22Rv1 (cell line): ENCODE data around the gene MCFD2.

ENCODE experiments used
- H3K27ac ChIP-seq: fragments of 450-650 bp; 2 replicates; pipeline ENCODE4 v1.5.1; 2017
- ZFX ChIP-seq: fragments of 450-650 bp; IDR thresholded peaks from 2 replicates; pipeline ENCODE4 v1.6.1; 2017; ENCODE audit warnings: antibody characterized with exemption, borderline replicate concordance
- TF ChIP-seq, protein P1 (sequence below): fragments of 450-650 bp; IDR thresholded peaks from 2 replicates; pipeline ENCODE4 v1.5.1; 2017; ENCODE audit warnings: mild to moderate bottlenecking

The MCFD2 gene

DNA sequence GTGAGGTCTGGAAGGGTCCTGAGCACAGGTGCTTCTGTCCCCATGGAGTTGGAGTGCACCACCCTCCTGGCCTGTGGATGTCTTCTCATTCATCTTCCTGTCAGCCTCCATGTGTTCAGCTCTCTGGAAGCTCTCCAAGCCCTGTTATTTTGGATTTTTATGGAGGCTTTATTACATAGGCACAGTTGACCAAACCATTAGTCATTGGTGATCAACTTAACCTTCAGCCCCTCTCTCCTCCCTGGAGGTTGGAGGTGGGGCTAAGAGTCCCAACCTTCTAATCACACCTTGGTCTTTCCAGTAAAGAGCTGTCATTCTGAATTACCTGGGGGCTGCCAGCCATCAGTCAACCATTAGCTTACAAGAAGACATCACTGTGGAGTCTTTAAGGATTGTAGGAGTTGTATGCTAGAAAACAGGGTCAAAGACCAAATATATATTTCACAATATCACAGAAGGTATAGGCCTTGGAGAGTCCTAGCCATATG lies 7.5 kb upstream of the MCFD2 start:
- H3K27ac ChIP-seq = no peak overlapping the region
- TF ChIP-seq, protein P1, sequence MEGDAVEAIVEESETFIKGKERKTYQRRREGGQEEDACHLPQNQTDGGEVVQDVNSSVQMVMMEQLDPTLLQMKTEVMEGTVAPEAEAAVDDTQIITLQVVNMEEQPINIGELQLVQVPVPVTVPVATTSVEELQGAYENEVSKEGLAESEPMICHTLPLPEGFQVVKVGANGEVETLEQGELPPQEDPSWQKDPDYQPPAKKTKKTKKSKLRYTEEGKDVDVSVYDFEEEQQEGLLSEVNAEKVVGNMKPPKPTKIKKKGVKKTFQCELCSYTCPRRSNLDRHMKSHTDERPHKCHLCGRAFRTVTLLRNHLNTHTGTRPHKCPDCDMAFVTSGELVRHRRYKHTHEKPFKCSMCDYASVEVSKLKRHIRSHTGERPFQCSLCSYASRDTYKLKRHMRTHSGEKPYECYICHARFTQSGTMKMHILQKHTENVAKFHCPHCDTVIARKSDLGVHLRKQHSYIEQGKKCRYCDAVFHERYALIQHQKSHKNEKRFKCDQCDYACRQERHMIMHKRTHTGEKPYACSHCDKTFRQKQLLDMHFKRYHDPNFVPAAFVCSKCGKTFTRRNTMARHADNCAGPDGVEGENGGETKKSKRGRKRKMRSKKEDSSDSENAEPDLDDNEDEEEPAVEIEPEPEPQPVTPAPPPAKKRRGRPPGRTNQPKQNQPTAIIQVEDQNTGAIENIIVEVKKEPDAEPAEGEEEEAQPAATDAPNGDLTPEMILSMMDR = no peak
- no peak for TF ChIP-seq ZFX

DNA sequence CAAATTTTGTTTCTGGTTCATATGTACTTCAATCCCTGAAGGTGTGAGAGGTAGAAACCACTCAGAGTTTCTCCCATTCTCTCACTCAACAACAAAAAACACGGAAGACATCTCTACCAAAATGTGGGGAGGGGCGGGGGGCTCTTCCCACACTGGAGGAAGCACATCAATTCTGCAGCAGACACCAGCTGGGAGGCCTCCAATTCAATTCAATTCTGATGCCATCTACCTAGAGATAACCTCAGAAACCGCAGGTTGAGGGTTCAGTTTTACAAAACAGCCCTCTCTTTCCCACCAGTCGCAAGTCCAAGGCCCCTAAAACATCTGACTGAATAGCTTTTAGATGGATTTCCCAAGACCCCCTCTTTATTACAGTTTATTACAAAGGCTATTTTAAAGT lies 7.0 kb upstream of the MCFD2 start:
- no peak for TF ChIP-seq ZFX
- TF ChIP-seq, protein P1 = no peak
- no peak overlapping the region for H3K27ac ChIP-seq

DNA sequence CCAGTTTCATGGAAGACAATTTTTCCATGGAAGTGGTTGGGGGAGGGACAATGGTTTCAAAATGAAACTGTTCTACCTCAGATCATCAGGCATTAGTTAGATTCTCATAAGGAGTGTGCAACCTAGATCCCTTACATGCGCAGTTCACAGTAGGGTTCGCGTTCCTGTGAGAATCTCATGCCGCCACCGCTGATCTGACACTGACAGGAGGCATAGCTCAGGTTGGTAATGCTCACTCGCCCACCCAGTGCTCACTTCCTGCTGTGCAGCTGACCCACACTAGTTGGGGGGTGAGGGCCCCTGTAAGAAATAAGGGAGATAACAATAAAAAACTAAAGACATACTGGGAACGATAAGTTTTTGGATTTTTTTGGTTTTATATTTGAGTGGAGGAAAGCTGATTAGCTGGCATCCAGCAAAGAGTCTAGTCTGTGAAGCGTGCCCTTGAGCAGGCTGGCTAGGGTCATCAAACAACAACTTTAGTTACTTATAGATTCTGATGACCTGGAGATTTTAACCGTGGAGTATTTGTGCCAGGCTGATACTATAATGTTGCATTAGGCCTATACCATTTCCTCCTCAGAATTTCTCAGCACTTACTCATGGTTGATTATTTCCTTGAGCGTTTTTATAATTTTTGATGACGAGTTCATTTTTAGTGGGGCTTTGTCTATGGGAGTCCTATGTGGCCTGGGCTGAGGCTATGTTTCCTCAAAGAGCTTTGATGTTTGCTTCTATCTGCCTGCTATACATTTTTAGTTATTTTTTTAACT lies 6.3 kb upstream of the MCFD2 start:
- H3K27ac ChIP-seq = no peak overlapping the region
- TF ChIP-seq, protein P1 = no peak
- TF ChIP-seq ZFX = no peak

DNA sequence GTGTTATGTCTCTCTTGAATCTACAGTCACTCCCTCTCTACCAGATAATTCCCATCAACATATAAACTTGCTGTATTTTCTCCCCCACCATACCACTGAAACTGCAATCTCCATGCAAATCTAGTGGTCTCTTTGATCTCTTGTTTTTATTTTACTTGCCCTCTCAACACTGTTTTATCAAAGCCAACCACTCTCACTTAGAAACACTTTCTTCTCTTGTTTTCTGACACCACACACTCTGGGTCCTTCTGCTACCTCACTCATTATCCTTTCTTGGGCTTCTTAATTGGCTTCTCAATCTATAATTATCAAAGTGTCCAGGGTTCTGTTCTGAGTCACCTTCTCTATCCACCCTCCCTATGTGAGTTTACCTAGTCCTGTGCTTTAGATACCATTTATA lies 2.0 kb upstream of the MCFD2 start:
- H3K27ac ChIP-seq = no peak overlapping the region
- no peak for TF ChIP-seq ZFX
- TF ChIP-seq, protein P1 = no peak

DNA sequence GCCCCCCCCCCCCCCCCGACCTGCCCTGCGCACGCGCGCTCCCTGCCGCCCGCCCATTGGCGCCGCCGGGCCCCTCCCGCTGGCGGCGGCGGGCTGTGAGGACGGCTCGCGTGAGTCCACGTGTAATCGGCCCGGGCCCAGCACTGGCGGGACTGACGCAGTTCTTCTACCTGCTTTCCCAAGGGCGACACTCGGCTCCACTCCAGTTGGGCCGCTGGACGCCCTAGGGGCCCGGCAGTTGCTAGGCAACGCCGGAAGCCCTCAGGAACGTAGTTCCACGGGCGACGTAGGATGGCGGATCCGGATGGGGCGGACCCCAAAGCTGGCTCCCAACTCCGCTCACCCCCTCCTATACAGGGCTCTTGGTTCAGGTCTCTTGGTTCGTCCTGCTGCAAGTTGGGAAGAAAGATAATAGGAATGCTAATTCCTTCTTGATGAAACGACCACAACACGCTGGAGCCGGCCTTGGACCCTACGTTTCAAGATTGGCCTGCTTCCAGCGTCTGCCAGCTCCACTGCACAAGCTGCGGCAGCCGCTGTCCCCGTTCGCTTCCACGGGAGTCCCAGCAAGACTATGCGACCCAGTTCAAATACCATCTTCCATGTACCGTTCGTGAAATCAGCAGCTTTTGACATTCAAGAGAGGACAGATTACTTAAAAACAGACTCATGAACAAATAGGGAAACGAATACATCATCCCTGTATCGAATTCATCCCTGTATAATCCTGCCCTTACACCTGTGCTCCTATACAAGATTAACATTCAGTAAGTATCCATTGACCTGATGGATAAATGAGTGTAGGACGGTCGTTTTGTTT lies 415 bp upstream of the MCFD2 start:
- H3K27ac ChIP-seq = peak overlapping the region; percentile 84
- TF ChIP-seq ZFX = no peak
- TF ChIP-seq, protein P1 = no peak

DNA sequence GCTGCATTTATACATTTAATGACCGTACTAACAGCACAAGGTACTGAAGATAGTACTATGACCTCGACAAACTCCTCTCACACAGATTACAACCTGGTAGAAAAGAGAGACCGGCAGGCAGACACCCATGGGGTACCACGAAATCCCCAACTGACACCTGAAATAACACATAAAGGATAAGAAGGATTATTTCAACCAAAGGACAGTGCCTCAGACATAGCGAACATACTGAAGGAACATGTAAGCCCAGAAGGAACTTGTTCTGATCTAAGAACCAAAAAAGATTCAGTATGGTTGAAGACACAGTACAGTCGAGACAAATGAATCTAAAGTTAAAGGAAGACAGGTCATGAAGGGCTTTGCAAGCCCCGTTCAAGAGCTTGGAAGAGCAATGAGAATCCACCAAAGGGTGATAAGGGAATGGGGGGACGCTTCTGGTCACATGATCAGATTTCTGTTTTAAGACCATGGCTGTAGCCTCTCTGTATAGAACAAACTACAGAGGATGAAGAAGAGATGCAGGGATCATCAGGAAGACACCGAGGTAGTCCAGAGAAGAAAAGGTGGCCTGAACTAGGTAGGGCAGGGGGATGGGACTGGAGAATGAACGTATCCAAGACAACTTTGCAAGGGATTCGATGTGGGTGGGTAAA lies 902 bp downstream of the MCFD2 start:
- H3K27ac ChIP-seq = no peak overlapping the region
- no peak for TF ChIP-seq ZFX
- TF ChIP-seq, protein P1 = no peak
